Epithelial cell of esophagus (primary cell): Measurements from ENCODE around the gene AADAT.
A peak's percentile ranks its signal among the peaks of the same experiment; 100 is the strongest.

Source experiments
- DNase-seq: peaks from one replicate; pipeline ENCODE4 v3.0.0; 2010; ENCODE audit warnings: low read depth
- H3K4me3 ChIP-seq: 2 replicates; pipeline ENCODE4 v1.5.1; 2011; ENCODE audit warnings: mild to moderate bottlenecking, low read length, control low read depth
- CTCF ChIP-seq: IDR thresholded peaks from 2 replicates; pipeline ENCODE4 v1.5.1; 2011; ENCODE audit warnings: low read depth, mild to moderate bottlenecking, low read length, control low read depth, inconsistent platforms; ENCODE audit not compliant: insufficient read depth; ENCODE audit errors: missing control alignments

The AADAT gene

GRCh38 chr4:170079981-170080380, 9.8 kb downstream of the AADAT start:
- DNase-seq: no peak
- no peak for TF ChIP-seq CTCF
- H3K4me3 ChIP-seq: no peak overlapping the region

GRCh38 chr4:170071196-170071595, 18.6 kb downstream of the AADAT start:
- no peak for TF ChIP-seq CTCF
- DNase-seq: no peak
- no peak overlapping the region for H3K4me3 ChIP-seq

GRCh38 chr4:170068438-170069128, 21.2 kb downstream of the AADAT start:
- DNase-seq: peak; percentile 7
- H3K4me3 ChIP-seq: no peak overlapping the region
- TF ChIP-seq CTCF: no peak

- H3K4me3 ChIP-seq: no peak overlapping the region
- DNase-seq: no peak
- TF ChIP-seq CTCF: no peak
These were observed 30.3 kb downstream of the AADAT start for GRCh38 chr4:170059421-170059820.

- DNase-seq: no peak
- TF ChIP-seq CTCF: no peak
- H3K4me3 ChIP-seq: no peak overlapping the region
These were observed 30.9 kb downstream of the AADAT start for GRCh38 chr4:170058826-170059225.

GRCh38 chr4:170057866-170058265, 31.9 kb downstream of the AADAT start:
- no peak for TF ChIP-seq CTCF
- no peak overlapping the region for H3K4me3 ChIP-seq
- DNase-seq: no peak

GRCh38 chr4:170052919-170053318, 36.8 kb downstream of the AADAT start:
- no peak for TF ChIP-seq CTCF
- no peak overlapping the region for H3K4me3 ChIP-seq
- DNase-seq: no peak
